T-helper 2 cell (primary cell): Measurements from ENCODE around the gene HLCS.

Source experiments
- DNase-seq, 5 experiments: peaks; one replicate each; pipeline versions ENCODE4 v3.0.0 to v3.0.0-alpha.2; 2012 to 2022

HLCS gene

GRCh38 chr21:36879827-36880226, 86.6 kb downstream of the HLCS start:
- no peak for DNase-seq

- no peak for DNase-seq
Measured at GRCh38 chr21:36877741-36878140, 88.7 kb downstream of the HLCS start.

GRCh38 chr21:36874665-36875064, 91.8 kb downstream of the HLCS start:
- DNase-seq, result no peak

GRCh38 chr21:36873513-36873912, 93.0 kb downstream of the HLCS start:
- DNase-seq, result no peak

- DNase-seq, result no peak
Measured at GRCh38 chr21:36867291-36867905, 99.1 kb downstream of the HLCS start.

- DNase-seq, result no peak
Measured at GRCh38 chr21:36866419-36866818, 100.0 kb downstream of the HLCS start.

GRCh38 chr21:36864974-36865373, 101.5 kb downstream of the HLCS start:
- DNase-seq, result no peak

- DNase-seq, result no peak
Measured at GRCh38 chr21:36863260-36863659, 103.2 kb downstream of the HLCS start.

- no peak for DNase-seq
Measured at GRCh38 chr21:36861595-36862323, 104.7 kb downstream of the HLCS start.

GRCh38 chr21:36860736-36861594, 105.5 kb downstream of the HLCS start:
- no peak for DNase-seq

GRCh38 chr21:36859744-36860501, 106.5 kb downstream of the HLCS start:
- DNase-seq, result peak in 1 of 5 experiments; percentile 44

- no peak for DNase-seq
Measured at GRCh38 chr21:36858320-36858957, 108.0 kb downstream of the HLCS start.

- DNase-seq, result no peak
Measured at GRCh38 chr21:36856643-36857042, 109.8 kb downstream of the HLCS start.

GRCh38 chr21:36854391-36854790, 112.1 kb downstream of the HLCS start:
- DNase-seq, result peak in 1 of 5 experiments; percentile 13

- no peak for DNase-seq
Measured at GRCh38 chr21:36852864-36853263, 113.6 kb downstream of the HLCS start.

- no peak for DNase-seq
Measured at GRCh38 chr21:36852293-36852692, 114.2 kb downstream of the HLCS start.

GRCh38 chr21:36851121-36851520, 115.3 kb downstream of the HLCS start:
- DNase-seq, result no peak

- no peak for DNase-seq
Measured at GRCh38 chr21:36850372-36850771, 116.1 kb downstream of the HLCS start.

GRCh38 chr21:36849461-36850105, 116.9 kb downstream of the HLCS start:
- no peak for DNase-seq

GRCh38 chr21:36848730-36849274, 117.7 kb downstream of the HLCS start:
- no peak for DNase-seq

- no peak for DNase-seq
Measured at GRCh38 chr21:36847189-36847588, 119.3 kb downstream of the HLCS start.
